Measurements from ENCODE around the gene E4F1. TPM values are rescaled to one million over a fixed set of nuclear protein-coding genes. Genes with fewer than 3 reads are reported as not detected.

E4F1 gene, protein sequence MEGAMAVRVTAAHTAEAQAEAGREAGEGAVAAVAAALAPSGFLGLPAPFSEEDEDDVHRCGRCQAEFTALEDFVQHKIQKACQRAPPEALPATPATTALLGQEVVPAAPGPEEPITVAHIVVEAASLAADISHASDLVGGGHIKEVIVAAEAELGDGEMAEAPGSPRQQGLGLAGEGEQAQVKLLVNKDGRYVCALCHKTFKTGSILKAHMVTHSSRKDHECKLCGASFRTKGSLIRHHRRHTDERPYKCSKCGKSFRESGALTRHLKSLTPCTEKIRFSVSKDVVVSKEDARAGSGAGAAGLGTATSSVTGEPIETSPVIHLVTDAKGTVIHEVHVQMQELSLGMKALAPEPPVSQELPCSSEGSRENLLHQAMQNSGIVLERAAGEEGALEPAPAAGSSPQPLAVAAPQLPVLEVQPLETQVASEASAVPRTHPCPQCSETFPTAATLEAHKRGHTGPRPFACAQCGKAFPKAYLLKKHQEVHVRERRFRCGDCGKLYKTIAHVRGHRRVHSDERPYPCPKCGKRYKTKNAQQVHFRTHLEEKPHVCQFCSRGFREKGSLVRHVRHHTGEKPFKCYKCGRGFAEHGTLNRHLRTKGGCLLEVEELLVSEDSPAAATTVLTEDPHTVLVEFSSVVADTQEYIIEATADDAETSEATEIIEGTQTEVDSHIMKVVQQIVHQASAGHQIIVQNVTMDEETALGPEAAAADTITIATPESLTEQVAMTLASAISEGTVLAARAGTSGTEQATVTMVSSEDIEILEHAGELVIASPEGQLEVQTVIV
- 10 to 100 TPM; 33.8 to 34.3 TPM for total RNA-seq

DNA sequence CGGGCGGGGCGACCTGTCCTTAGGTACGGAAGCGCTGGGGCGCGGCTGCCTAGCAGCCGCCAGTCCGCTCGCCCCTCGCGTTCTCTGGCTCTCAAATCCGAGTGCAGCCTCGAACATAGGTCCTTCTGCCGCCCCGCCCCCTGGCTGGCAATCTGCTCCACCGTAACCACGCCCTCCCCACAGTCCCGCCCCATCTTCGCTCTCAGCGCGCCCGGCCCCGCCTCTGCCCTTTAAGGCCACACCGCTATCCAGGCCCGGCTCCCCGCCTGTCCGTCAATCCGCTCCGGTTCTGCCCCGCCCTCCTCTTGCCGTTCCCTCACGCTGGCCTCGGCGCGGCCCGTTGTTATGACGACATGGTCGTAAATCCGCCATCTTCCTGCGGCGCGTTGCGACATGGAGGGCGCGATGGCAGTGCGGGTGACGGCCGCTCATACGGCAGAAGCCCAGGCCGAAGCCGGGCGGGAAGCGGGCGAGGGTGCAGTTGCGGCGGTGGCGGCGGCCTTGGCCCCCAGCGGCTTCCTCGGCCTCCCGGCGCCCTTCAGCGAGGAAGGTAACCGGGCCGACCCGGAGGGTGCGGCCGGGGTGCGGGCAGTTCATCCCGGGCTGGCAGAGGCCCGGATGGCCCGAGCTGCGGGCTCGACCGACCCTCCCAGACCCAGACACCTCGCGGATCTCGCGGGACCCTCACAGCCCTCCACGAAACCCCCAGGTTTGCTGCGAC lies at the start of gene E4F1:
Gene E4F1, plus strand, starts transcription at position 371 of the 721 bp plus-strand sequence. Its CDS starts 23 bp downstream, at position 394.
- ChIA-PET POLR2A (interaction anchor here (0.5 to 0.8 kb wide), 3 partner anchors 28 to 1500 kb away, joined by 3 to 4 read pairs (median 3); partner anchors contain the start of gene ECI1), CTCF (interaction anchor here (0.6 to 1.4 kb wide), 2 partner anchors 28 to 29 kb away, joined by 3 to 4 read pairs; partner anchors contain the start of gene ECI1)
- H3K4me1 Mint-ChIP-seq (ENCODE audit: low read depth), result peaks cover 19% of the 10 kb centered on the region
- no peaks in the 10 kb centered on the region for H3K27me3 Mint-ChIP-seq (ENCODE audit: low read depth)
- peaks cover 4% of the 10 kb centered on the region for H3K36me3 Mint-ChIP-seq (ENCODE audit: low read depth)
- H3K9me3 Mint-ChIP-seq (ENCODE audit: insufficient read depth), result no peaks in the 10 kb centered on the region
- peak; percentile 98 for ATAC-seq
- DNase-seq, result peak; percentile 100
- peak within 1 kb of the TSS; percentile 82 for H3K4me3 Mint-ChIP-seq
- H3K27ac Mint-ChIP-seq, result peak within 1 kb of the TSS; percentile 82

GRCh38 chr16:2173916-2174315 lies 49.5 kb upstream of the E4F1 start:
- ChIA-PET POLR2A (no interaction called here), CTCF (no interaction called here)
- no peaks in the 10 kb centered on the region for H3K27me3 Mint-ChIP-seq (ENCODE audit: low read depth)
- H3K36me3 Mint-ChIP-seq (ENCODE audit: low read depth), result peaks cover 18% of the 10 kb centered on the region
- no peak for DNase-seq
- no peak for ATAC-seq
- no peak overlapping the region for H3K4me3 Mint-ChIP-seq
- no peaks in the 10 kb centered on the region for H3K4me1 Mint-ChIP-seq (ENCODE audit: low read depth)
- H3K27ac Mint-ChIP-seq, result no peak overlapping the region
- no peaks in the 10 kb centered on the region for H3K9me3 Mint-ChIP-seq (ENCODE audit: insufficient read depth)

DNA sequence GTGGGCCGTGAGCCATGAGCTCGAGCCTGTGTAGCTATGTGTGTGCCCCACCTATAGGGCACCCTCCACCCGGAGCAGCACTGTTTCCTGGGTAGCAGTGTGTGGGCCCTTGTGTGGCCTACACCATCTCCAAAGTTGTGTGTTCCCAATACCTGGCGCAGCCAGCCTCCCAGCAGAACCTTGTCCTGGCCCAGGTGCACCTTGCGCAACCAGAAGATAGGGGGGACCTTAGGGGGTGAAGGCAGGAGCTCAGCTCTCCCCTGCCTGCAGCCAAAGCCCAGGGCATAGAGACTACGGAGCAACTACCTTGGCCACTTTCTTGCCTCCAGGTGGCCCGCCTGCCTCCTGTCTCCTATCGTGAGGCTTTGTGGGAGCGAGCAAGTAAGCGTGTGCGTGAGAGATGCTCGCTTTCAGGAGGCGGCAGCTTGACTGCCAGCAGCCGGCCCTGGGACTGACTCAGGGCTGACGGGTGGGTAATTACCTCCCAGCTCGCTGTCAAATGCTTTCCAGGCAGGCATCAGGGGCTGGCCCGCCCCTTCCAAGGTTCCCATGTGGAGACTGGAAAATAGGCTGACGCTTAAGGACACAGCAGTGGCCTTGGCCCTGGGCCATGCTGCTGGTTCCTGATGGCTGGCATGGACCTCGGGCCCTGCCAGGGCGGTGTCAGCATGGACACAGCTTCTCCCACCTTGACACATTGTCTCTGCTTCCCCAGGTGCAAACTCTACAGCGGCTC lies 48.8 kb upstream of the E4F1 start:
- CTCF ChIA-PET, result no interaction called here
- H3K36me3 Mint-ChIP-seq (ENCODE audit: low read depth), result peaks cover 18% of the 10 kb centered on the region

GRCh38 chr16:2175454-2175853 lies 47.9 kb upstream of the E4F1 start:
- H3K36me3 Mint-ChIP-seq (ENCODE audit: low read depth), result peaks cover 18% of the 10 kb centered on the region
- DNase-seq, result no peak
- H3K4me3 Mint-ChIP-seq, result no peak overlapping the region
- ChIA-PET POLR2A (no interaction called here), CTCF (no interaction called here)
- no peaks in the 10 kb centered on the region for H3K27me3 Mint-ChIP-seq (ENCODE audit: low read depth)
- no peak overlapping the region for H3K27ac Mint-ChIP-seq
- no peaks in the 10 kb centered on the region for H3K9me3 Mint-ChIP-seq (ENCODE audit: insufficient read depth)
- no peaks in the 10 kb centered on the region for H3K4me1 Mint-ChIP-seq (ENCODE audit: low read depth)
- ATAC-seq, result no peak

More for the DNA sequence above, 48.8 kb upstream of the E4F1 start:
- Mint-ChIP-seq H3K27ac (no peak overlapping the region), H3K4me3 (no peak overlapping the region), H3K9me3 (ENCODE audit: insufficient read depth) (no peaks in the 10 kb centered on the region), H3K4me1 (ENCODE audit: low read depth) (no peaks in the 10 kb centered on the region), H3K27me3 (ENCODE audit: low read depth) (no peaks in the 10 kb centered on the region)
- ATAC-seq (no peak), DNase-seq (no peak)
- POLR2A ChIA-PET, result no interaction called here

GRCh38 chr16:2176047-2176446 lies 47.3 kb upstream of the E4F1 start:
- CTCF ChIA-PET, result no interaction called here
- H3K4me1 Mint-ChIP-seq (ENCODE audit: low read depth), result no peaks in the 10 kb centered on the region
- peaks cover 18% of the 10 kb centered on the region for H3K36me3 Mint-ChIP-seq (ENCODE audit: low read depth)
- H3K9me3 Mint-ChIP-seq (ENCODE audit: insufficient read depth), result no peaks in the 10 kb centered on the region
- H3K27ac Mint-ChIP-seq, result no peak overlapping the region
- H3K27me3 Mint-ChIP-seq (ENCODE audit: low read depth), result no peaks in the 10 kb centered on the region
- no peak overlapping the region for H3K4me3 Mint-ChIP-seq
- no peak for ATAC-seq
- no peak for DNase-seq
- POLR2A ChIA-PET, result no interaction called here

- Mint-ChIP-seq H3K27ac (no peak overlapping the region), H3K4me3 (no peak overlapping the region), H3K9me3 (ENCODE audit: insufficient read depth) (no peaks in the 10 kb centered on the region), H3K36me3 (ENCODE audit: low read depth) (peaks cover 18% of the 10 kb centered on the region), H3K4me1 (ENCODE audit: low read depth) (no peaks in the 10 kb centered on the region), H3K27me3 (ENCODE audit: low read depth) (no peaks in the 10 kb centered on the region)
- ATAC-seq (no peak), DNase-seq (no peak)
- ChIA-PET POLR2A (no interaction called here), CTCF (no interaction called here)
Observed at GRCh38 chr16:2177101-2177500, 46.3 kb upstream of the E4F1 start.

- DNase-seq (no peak), ATAC-seq (no peak)
- POLR2A ChIA-PET, result no interaction called here
- H3K36me3 Mint-ChIP-seq (ENCODE audit: low read depth), result peaks cover 18% of the 10 kb centered on the region
- no peaks in the 10 kb centered on the region for H3K27me3 Mint-ChIP-seq (ENCODE audit: low read depth)
- CTCF ChIA-PET, result no interaction called here
- no peak overlapping the region for H3K27ac Mint-ChIP-seq
- no peaks in the 10 kb centered on the region for H3K9me3 Mint-ChIP-seq (ENCODE audit: insufficient read depth)
- H3K4me1 Mint-ChIP-seq (ENCODE audit: low read depth), result no peaks in the 10 kb centered on the region
- no peak overlapping the region for H3K4me3 Mint-ChIP-seq
Observed at GRCh38 chr16:2177561-2177960, 45.8 kb upstream of the E4F1 start.

GRCh38 chr16:2178321-2179106 lies 44.9 kb upstream of the E4F1 start:
- peak; percentile 50 for DNase-seq
- peaks cover 17% of the 10 kb centered on the region for H3K36me3 Mint-ChIP-seq (ENCODE audit: low read depth)
- H3K4me1 Mint-ChIP-seq (ENCODE audit: low read depth), result no peaks in the 10 kb centered on the region
- no peak overlapping the region for H3K4me3 Mint-ChIP-seq
- CTCF ChIA-PET, result no interaction called here
- no peaks in the 10 kb centered on the region for H3K9me3 Mint-ChIP-seq (ENCODE audit: insufficient read depth)
- POLR2A ChIA-PET, result no interaction called here
- H3K27ac Mint-ChIP-seq, result no peak overlapping the region
- H3K27me3 Mint-ChIP-seq (ENCODE audit: low read depth), result no peaks in the 10 kb centered on the region
- peak; percentile 64 for ATAC-seq

- ChIA-PET POLR2A (no interaction called here), CTCF (no interaction called here)
- Mint-ChIP-seq H3K4me1 (ENCODE audit: low read depth) (no peaks in the 10 kb centered on the region), H3K4me3 (no peak overlapping the region), H3K9me3 (ENCODE audit: insufficient read depth) (no peaks in the 10 kb centered on the region), H3K27ac (no peak overlapping the region), H3K27me3 (ENCODE audit: low read depth) (no peaks in the 10 kb centered on the region), H3K36me3 (ENCODE audit: low read depth) (peaks cover 13% of the 10 kb centered on the region)
- DNase-seq (no peak), ATAC-seq (no peak)
Observed at GRCh38 chr16:2179107-2179501, 44.3 kb upstream of the E4F1 start.

- Mint-ChIP-seq H3K4me1 (ENCODE audit: low read depth) (no peaks in the 10 kb centered on the region), H3K9me3 (ENCODE audit: insufficient read depth) (no peaks in the 10 kb centered on the region), H3K4me3 (no peak overlapping the region), H3K27ac (no peak overlapping the region), H3K27me3 (ENCODE audit: low read depth) (no peaks in the 10 kb centered on the region), H3K36me3 (ENCODE audit: low read depth) (peaks cover 10% of the 10 kb centered on the region)
- DNase-seq (no peak), ATAC-seq (no peak)
- CTCF ChIA-PET, result no interaction called here
- POLR2A ChIA-PET, result no interaction called here
Observed at GRCh38 chr16:2179576-2179975, 43.8 kb upstream of the E4F1 start.

DNA sequence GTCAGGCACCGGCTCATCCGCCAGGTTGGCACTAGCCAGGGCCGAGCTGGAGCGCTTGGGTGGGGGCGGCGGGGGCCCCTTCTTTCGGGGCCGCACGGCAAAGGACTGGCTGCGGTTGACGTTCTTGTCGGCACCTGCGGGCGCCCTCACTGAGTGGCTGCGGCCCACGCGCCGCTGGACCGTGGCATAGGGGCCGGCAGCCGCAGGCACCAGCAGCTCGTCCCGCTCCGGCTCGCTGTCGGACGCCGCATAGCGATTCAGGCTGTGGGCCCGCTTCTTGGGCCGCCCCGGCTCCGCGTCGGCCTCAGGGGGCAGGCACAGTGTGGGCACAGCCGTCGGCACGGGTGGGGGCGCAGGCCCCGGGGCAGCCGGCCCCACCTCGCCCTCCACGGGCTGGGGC lies 42.9 kb upstream of the E4F1 start:
- Mint-ChIP-seq H3K4me3 (no peak overlapping the region), H3K9me3 (ENCODE audit: insufficient read depth) (no peaks in the 10 kb centered on the region), H3K4me1 (ENCODE audit: low read depth) (no peaks in the 10 kb centered on the region), H3K27ac (no peak overlapping the region), H3K27me3 (ENCODE audit: low read depth) (no peaks in the 10 kb centered on the region), H3K36me3 (ENCODE audit: low read depth) (peaks cover 10% of the 10 kb centered on the region)
- ChIA-PET POLR2A (no interaction called here), CTCF (no interaction called here)
- DNase-seq (no peak), ATAC-seq (no peak)
